KMS-11 (cell line): Measurements from ENCODE around the gene CDH13.

ENCODE experiments used
- H2AFZ ChIP-seq: fragments of 200-600 bp; sonication (generic); 2 replicates; pipeline ENCODE4 v1.6.1; 2016; ENCODE audit warnings: antibody characterized with exemption, mixed run types, low read depth
- H3K27ac ChIP-seq: fragments of 200-600 bp; sonication (generic); 2 replicates; pipeline ENCODE4 v1.6.1; 2016; ENCODE audit warnings: mild to moderate bottlenecking, mixed run types
- H3K27me3 ChIP-seq: fragments of 200-600 bp; sonication (generic); 2 replicates; pipeline ENCODE4 v1.6.1; 2017; ENCODE audit warnings: mild to moderate bottlenecking, low read depth, mixed run types, moderate library complexity; ENCODE audit not compliant: insufficient read depth
- H3K36me3 ChIP-seq: fragments of 200-600 bp; sonication (generic); 2 replicates; pipeline ENCODE4 v1.6.1; 2017; ENCODE audit warnings: mild to moderate bottlenecking, mixed run types; ENCODE audit not compliant: insufficient read depth
- H3K4me1 ChIP-seq: fragments of 200-600 bp; sonication (generic); 2 replicates; pipeline ENCODE4 v1.6.1; 2016; ENCODE audit warnings: mild to moderate bottlenecking, low read depth, mixed run types; ENCODE audit not compliant: poor library complexity, severe bottlenecking
- H3K4me2 ChIP-seq: fragments of 200-600 bp; sonication (generic); 2 replicates; pipeline ENCODE4 v1.7.0; 2016; ENCODE audit warnings: mild to moderate bottlenecking, mixed run types
- H3K4me3 ChIP-seq: fragments of 200-600 bp; sonication (generic); IDR thresholded peaks from 2 replicates; pipeline ENCODE4 v1.6.1; 2017; ENCODE audit warnings: low read depth, low read length, mixed read lengths; ENCODE audit not compliant: insufficient read depth
- H3K79me2 ChIP-seq: fragments of 200-600 bp; sonication (generic); 2 replicates; pipeline ENCODE4 v1.6.1; 2016; ENCODE audit warnings: low read depth, mixed run types; ENCODE audit not compliant: insufficient read depth
- H3K9ac ChIP-seq: fragments of 200-600 bp; sonication (generic); 2 replicates; pipeline ENCODE4 v1.6.1; 2016; ENCODE audit warnings: mild to moderate bottlenecking, mixed run types
- H4K20me1 ChIP-seq: fragments of 200-600 bp; sonication (generic); 2 replicates; pipeline ENCODE4 v1.6.1; 2016; ENCODE audit warnings: mild to moderate bottlenecking, mixed run types; ENCODE audit not compliant: insufficient read depth
- CTCF ChIP-seq: fragments of 200-600 bp; sonication (generic); conservative IDR thresholded peaks from 2 replicates; pipeline ENCODE4 v1.6.1; 2017; ENCODE audit warnings: low read depth, mild to moderate bottlenecking, antibody characterized with exemption, low read length, moderate library complexity, mixed read lengths

The CDH13 gene

GRCh38 chr16:82752172-82752571 is 125.4 kb downstream of the CDH13 start:
- H3K27ac ChIP-seq = no peak overlapping the region
- H4K20me1 ChIP-seq = no peaks in the 10 kb centered on the region
- H3K9ac ChIP-seq = no peak overlapping the region
- TF ChIP-seq CTCF = no peak
- H3K27me3 ChIP-seq = no peaks in the 10 kb centered on the region
- no peak overlapping the region for H3K4me3 ChIP-seq
- no peak overlapping the region for H3K4me2 ChIP-seq
- H3K79me2 ChIP-seq = no peaks in the 10 kb centered on the region
- H3K4me1 ChIP-seq = no peaks in the 10 kb centered on the region
- H2AFZ ChIP-seq = no peak overlapping the region
- H3K36me3 ChIP-seq = no peaks in the 10 kb centered on the region

GRCh38 chr16:82753821-82754220 is 127.1 kb downstream of the CDH13 start:
- TF ChIP-seq CTCF = no peak
- no peak overlapping the region for H3K4me3 ChIP-seq
- no peaks in the 10 kb centered on the region for H3K4me1 ChIP-seq
- no peaks in the 10 kb centered on the region for H3K36me3 ChIP-seq
- no peaks in the 10 kb centered on the region for H3K27me3 ChIP-seq
- H4K20me1 ChIP-seq = no peaks in the 10 kb centered on the region
- H3K27ac ChIP-seq = no peak overlapping the region
- no peaks in the 10 kb centered on the region for H3K79me2 ChIP-seq
- no peak overlapping the region for H2AFZ ChIP-seq
- H3K4me2 ChIP-seq = no peak overlapping the region
- H3K9ac ChIP-seq = no peak overlapping the region

DNA sequence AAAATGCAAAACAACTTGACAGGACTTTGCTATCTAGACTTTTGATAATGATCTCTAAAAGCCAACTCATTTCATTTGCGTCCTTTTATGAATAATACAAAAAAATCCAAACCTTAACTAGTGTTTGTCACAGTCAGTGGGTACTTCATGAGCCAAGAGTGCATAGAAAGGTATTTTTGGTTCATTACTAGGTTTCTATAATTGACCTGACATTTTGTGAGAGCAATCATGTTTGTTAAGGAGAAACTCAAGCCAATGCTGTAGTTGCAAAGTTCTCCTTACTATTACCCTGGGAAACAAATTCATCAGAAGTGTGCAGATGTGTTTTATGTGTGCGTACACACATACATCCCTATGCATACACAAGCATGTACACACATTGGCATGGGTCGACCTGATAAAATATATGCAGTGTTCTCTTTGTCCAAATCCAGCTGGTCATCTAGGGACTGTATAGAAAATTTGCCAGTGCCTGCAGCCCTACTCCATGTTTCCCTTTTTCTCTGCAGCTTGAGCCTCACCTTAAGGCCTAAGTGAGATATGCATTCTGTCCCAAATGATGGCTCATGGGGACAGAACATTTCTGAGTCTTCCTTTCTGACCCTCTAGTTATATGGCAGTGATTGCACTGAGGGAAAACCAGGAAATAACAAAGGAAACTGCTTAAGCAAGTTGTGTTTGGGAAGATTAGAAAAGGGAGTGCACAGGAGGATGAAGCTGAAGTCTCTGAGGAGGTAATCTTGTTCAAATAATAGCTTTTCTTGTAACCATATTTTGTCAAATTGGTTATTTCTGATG is 128.1 kb downstream of the CDH13 start:
- no peak overlapping the region for H3K9ac ChIP-seq
- H3K36me3 ChIP-seq = no peaks in the 10 kb centered on the region
- H3K4me2 ChIP-seq = no peak overlapping the region
- H4K20me1 ChIP-seq = no peaks in the 10 kb centered on the region
- no peaks in the 10 kb centered on the region for H3K79me2 ChIP-seq
- H3K4me1 ChIP-seq = no peaks in the 10 kb centered on the region
- no peak overlapping the region for H2AFZ ChIP-seq
- no peak overlapping the region for H3K4me3 ChIP-seq
- no peak overlapping the region for H3K27ac ChIP-seq
- no peaks in the 10 kb centered on the region for H3K27me3 ChIP-seq
- TF ChIP-seq CTCF = no peak

DNA sequence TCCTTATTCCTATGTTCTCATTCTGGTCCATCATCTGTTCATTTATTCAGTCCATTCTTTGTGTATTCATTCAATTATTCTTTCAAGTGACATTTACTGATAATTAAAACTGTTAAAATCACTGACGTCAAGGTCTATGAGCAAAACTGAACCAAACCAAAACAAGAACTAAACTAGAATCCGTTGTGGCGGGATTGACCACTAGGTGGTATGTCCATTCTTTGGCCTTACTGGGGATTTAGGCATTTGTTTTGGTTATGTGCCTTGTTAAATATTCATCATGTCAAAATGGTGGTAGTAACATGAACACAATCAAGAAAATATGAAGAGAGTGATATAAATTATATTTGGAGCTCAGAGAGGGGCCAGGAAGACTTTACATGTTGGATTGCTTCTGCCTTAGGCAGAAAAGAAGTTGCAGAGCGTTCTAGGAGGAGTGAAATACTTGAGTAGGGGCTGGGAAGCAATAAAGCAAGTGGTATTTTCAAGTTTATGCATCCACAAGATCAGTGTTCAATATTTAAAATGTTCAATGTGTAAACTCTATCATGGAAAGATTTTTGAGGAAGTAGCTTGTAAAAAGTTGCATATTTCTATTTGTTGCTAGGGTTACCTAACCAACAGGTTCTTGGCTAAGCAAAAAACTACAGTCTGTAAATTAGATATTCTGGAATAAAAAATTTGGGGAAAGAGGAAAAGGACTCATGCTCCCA is 129.0 kb downstream of the CDH13 start:
- Histone ChIP-seq H3K79me2 (no peaks in the 10 kb centered on the region), H3K27me3 (no peaks in the 10 kb centered on the region), H3K36me3 (no peaks in the 10 kb centered on the region), H3K4me1 (no peaks in the 10 kb centered on the region), H4K20me1 (no peaks in the 10 kb centered on the region), H3K9ac (no peak overlapping the region), H3K4me3 (no peak overlapping the region), H2AFZ (no peak overlapping the region), H3K27ac (no peak overlapping the region), H3K4me2 (no peak overlapping the region)
- no peak for TF ChIP-seq CTCF
